ENCODE results near the gene LMNTD1. TPM values are rescaled to one million over a fixed set of nuclear protein-coding genes. Genes with fewer than 3 reads are reported as not detected.

The LMNTD1 gene
- total and polyA plus RNA-seq, 2 experiments from 2014 or later: not detected

DNA sequence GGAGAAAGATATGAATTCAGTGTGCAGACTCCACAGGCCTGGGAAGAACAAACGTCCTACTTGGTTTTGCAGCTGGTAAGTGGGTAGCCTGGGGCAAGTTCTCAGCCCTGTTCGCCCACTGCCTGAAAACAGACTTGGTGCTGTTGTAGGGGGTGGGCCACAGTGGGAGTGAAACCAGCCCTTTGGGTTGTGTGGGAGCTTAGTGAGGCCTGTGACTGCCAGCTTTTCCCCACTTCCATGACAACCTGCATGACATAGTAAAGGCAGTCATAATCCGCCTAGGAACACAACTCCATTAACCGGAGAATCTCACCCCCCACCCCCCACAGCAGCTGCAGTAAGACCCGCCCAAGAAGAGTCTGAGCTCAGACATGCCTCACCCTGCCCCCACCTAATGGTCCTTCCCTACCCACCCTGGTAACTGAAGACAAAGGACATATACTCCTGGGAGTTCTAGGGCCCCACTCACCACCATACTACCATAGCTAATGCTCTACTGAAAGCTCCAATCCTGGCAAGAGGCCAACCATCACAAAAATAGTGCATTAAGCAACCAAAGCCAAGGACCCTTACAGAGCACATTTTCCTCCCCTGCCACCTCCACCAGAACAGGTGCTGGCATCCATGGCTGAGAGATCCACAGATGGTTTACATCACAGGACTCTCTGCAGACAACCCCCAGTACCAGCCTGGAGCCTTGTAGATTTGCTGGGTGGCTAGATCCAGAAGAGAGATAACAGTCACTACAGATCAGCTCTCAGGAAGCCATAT is 39.8 kb upstream of the LMNTD1 start (continued):
- TF ChIP-seq, protein P1, sequence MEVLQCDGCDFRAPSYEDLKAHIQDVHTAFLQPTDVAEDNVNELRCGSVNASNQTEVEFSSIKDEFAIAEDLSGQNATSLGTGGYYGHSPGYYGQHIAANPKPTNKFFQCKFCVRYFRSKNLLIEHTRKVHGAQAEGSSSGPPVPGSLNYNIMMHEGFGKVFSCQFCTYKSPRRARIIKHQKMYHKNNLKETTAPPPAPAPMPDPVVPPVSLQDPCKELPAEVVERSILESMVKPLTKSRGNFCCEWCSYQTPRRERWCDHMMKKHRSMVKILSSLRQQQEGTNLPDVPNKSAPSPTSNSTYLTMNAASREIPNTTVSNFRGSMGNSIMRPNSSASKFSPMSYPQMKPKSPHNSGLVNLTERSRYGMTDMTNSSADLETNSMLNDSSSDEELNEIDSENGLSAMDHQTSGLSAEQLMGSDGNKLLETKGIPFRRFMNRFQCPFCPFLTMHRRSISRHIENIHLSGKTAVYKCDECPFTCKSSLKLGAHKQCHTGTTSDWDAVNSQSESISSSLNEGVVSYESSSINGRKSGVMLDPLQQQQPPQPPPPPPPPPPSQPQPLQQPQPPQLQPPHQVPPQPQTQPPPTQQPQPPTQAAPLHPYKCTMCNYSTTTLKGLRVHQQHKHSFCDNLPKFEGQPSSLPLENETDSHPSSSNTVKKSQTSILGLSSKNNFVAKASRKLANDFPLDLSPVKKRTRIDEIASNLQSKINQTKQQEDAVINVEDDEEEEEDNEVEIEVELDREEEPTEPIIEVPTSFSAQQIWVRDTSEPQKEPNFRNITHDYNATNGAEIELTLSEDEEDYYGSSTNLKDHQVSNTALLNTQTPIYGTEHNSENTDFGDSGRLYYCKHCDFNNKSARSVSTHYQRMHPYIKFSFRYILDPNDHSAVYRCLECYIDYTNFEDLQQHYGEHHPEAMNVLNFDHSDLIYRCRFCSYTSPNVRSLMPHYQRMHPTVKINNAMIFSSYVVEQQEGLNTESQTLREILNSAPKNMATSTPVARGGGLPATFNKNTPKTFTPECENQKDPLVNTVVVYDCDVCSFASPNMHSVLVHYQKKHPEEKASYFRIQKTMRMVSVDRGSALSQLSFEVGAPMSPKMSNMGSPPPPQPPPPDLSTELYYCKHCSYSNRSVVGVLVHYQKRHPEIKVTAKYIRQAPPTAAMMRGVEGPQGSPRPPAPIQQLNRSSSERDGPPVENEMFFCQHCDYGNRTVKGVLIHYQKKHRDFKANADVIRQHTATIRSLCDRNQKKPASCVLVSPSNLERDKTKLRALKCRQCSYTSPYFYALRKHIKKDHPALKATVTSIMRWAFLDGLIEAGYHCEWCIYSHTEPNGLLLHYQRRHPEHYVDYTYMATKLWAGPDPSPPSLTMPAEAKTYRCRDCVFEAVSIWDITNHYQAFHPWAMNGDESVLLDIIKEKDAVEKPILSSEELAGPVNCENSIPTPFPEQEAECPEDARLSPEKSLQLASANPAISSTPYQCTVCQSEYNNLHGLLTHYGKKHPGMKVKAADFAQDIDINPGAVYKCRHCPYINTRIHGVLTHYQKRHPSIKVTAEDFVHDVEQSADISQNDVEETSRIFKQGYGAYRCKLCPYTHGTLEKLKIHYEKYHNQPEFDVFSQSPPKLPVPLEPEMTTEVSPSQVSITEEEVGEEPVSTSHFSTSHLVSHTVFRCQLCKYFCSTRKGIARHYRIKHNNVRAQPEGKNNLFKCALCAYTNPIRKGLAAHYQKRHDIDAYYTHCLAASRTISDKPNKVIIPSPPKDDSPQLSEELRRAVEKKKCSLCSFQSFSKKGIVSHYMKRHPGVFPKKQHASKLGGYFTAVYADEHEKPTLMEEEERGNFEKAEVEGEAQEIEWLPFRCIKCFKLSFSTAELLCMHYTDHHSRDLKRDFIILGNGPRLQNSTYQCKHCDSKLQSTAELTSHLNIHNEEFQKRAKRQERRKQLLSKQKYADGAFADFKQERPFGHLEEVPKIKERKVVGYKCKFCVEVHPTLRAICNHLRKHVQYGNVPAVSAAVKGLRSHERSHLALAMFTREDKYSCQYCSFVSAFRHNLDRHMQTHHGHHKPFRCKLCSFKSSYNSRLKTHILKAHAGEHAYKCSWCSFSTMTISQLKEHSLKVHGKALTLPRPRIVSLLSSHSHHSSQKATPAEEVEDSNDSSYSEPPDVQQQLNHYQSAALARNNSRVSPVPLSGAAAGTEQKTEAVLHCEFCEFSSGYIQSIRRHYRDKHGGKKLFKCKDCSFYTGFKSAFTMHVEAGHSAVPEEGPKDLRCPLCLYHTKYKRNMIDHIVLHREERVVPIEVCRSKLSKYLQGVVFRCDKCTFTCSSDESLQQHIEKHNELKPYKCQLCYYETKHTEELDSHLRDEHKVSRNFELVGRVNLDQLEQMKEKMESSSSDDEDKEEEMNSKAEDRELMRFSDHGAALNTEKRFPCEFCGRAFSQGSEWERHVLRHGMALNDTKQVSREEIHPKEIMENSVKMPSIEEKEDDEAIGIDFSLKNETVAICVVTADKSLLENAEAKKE (CRISPR knock-in tag; IDR thresholded peaks at IDR 0.05): no peak
- TF ChIP-seq EZH2phosphoT487 (IDR thresholded peaks at IDR 0.05; ENCODE audit: unreplicated experiment) (no peak), CREB1 (CRISPR knock-in tag; IDR thresholded peaks at IDR 0.05; ENCODE audit: low read depth) (no peak), POLR2AphosphoS5 (IDR thresholded peaks at IDR 0.05; ENCODE audit: low read depth) (no peak), NANOG (IDR thresholded peaks at IDR 0.05; ENCODE audit: borderline replicate concordance) (no peak), ZNF114 (CRISPR knock-in tag; IDR thresholded peaks at IDR 0.05) (no peak), ZNF331 (CRISPR knock-in tag; IDR thresholded peaks at IDR 0.05; ENCODE audit: low read depth) (no peak), STAT1 (IDR thresholded peaks at IDR 0.05; ENCODE audit: unreplicated experiment) (no peak)
- TF ChIP-seq, protein P2, sequence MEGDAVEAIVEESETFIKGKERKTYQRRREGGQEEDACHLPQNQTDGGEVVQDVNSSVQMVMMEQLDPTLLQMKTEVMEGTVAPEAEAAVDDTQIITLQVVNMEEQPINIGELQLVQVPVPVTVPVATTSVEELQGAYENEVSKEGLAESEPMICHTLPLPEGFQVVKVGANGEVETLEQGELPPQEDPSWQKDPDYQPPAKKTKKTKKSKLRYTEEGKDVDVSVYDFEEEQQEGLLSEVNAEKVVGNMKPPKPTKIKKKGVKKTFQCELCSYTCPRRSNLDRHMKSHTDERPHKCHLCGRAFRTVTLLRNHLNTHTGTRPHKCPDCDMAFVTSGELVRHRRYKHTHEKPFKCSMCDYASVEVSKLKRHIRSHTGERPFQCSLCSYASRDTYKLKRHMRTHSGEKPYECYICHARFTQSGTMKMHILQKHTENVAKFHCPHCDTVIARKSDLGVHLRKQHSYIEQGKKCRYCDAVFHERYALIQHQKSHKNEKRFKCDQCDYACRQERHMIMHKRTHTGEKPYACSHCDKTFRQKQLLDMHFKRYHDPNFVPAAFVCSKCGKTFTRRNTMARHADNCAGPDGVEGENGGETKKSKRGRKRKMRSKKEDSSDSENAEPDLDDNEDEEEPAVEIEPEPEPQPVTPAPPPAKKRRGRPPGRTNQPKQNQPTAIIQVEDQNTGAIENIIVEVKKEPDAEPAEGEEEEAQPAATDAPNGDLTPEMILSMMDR (conservative IDR thresholded peaks at IDR 0.05; ENCODE audit: low read depth in 2 of 2): no peak

Measured in GM23338 (cell line).